WTC11 (cell line): Measurements from ENCODE around the gene FUZ. TPM values are rescaled to one million over a fixed set of nuclear protein-coding genes. Genes with fewer than 3 reads are reported as not detected.

Experiments
- ATAC-seq: fragments of 200-7000 bp; cut with Tn5 transposase; 2 replicates; pipeline ENCODE4 v1.10.0; 2021; ENCODE audit warnings: mild to moderate bottlenecking, moderate library complexity
- CTCF ChIA-PET: fragments of 300-600 bp; sonication (Branson Sonifier 250); formaldehyde crosslinking; loops from one replicate; lab custom pipeline; 2021; ENCODE audit warnings: antibody characterized with exemption; lab: Charles Lee
- POLR2A ChIA-PET: fragments of 350-600 bp; sonication (Branson Sonifier 250); formaldehyde crosslinking; loops from one replicate; lab custom pipeline; 2021; ENCODE audit warnings: antibody characterized with exemption; lab: Charles Lee
- DNase-seq: peaks from one replicate; pipeline ENCODE4 v3.0.0; 2021; ENCODE audit warnings: low spot score
- H3K27ac Mint-ChIP-seq: 2 replicates; pipeline ENCODE4 v1.8.0; 2021; ENCODE audit warnings: mixed read lengths
- H3K27me3 Mint-ChIP-seq: 2 replicates; pipeline ENCODE4 v1.8.0; 2021; ENCODE audit warnings: low read depth, mild to moderate bottlenecking, moderate library complexity, mixed read lengths
- H3K36me3 Mint-ChIP-seq: 2 replicates; pipeline ENCODE4 v1.8.0; 2021; ENCODE audit warnings: mixed read lengths
- H3K4me1 Mint-ChIP-seq: 2 replicates; pipeline ENCODE4 v1.8.0; 2022; ENCODE audit warnings: mixed read lengths
- H3K4me3 Mint-ChIP-seq: 2 replicates; pipeline ENCODE4 v1.8.0; 2021; ENCODE audit warnings: mild to moderate bottlenecking, moderate library complexity, mixed read lengths
- H3K9me3 Mint-ChIP-seq: 2 replicates; pipeline ENCODE4 v1.8.0; 2021; ENCODE audit warnings: mixed read lengths
- ARID4B ChIP-seq: sonication (generic); formaldehyde crosslinking; IDR thresholded peaks from 2 replicates; pipeline ENCODE4 v1.8.0; 2023; ENCODE audit warnings: missing genetic modification reagents, mild to moderate bottlenecking, borderline replicate concordance
- CREB1 ChIP-seq: sonication (generic); formaldehyde crosslinking; IDR thresholded peaks from 2 replicates; pipeline ENCODE4 v1.8.0; 2023; ENCODE audit warnings: mild to moderate bottlenecking, missing genetic modification reagents
- CREM ChIP-seq: sonication (generic); formaldehyde crosslinking; IDR thresholded peaks from 2 replicates; pipeline ENCODE4 v1.8.1; 2022; ENCODE audit warnings: mild to moderate bottlenecking, missing genetic modification reagents, moderate library complexity
- EMX1 ChIP-seq: fragments of 250-450 bp; sonication (Bioruptor Pico); IDR thresholded peaks from 2 replicates; pipeline ENCODE4 v1.8.0; 2021; ENCODE audit warnings: mild to moderate bottlenecking
- ERG ChIP-seq: fragments of 250-450 bp; sonication (Bioruptor Pico); IDR thresholded peaks from 2 replicates; pipeline ENCODE4 v1.8.0; 2021; ENCODE audit warnings: mild to moderate bottlenecking
- FOXP1 ChIP-seq: sonication (generic); formaldehyde crosslinking; IDR thresholded peaks from 2 replicates; pipeline ENCODE4 v1.8.0; 2022; ENCODE audit warnings: missing genetic modification reagents, mild to moderate bottlenecking, moderate library complexity, borderline replicate concordance
- GTF2I ChIP-seq: fragments of 250-450 bp; sonication (Bioruptor Pico); conservative IDR thresholded peaks from 2 replicates; pipeline ENCODE4 v1.4.0; 2021; ENCODE audit warnings: mild to moderate bottlenecking
- NFATC4 ChIP-seq: fragments of 250-450 bp; sonication (Bioruptor Pico); IDR thresholded peaks from 2 replicates; pipeline ENCODE4 v1.9.0; 2021; ENCODE audit warnings: mild to moderate bottlenecking
- NR1H2 ChIP-seq: sonication (generic); formaldehyde crosslinking; IDR thresholded peaks from 2 replicates; pipeline ENCODE4 v1.9.0; 2021; ENCODE audit warnings: mild to moderate bottlenecking, moderate library complexity, missing genetic modification reagents
- OVOL2 ChIP-seq: fragments of 250-450 bp; sonication (Bioruptor Pico); IDR thresholded peaks from 2 replicates; pipeline ENCODE4 v1.9.0; 2021; ENCODE audit warnings: mild to moderate bottlenecking, borderline replicate concordance
- SMAD3 ChIP-seq: sonication (generic); formaldehyde crosslinking; IDR thresholded peaks from 2 replicates; pipeline ENCODE4 v1.8.0; 2022; ENCODE audit warnings: missing genetic modification reagents, mild to moderate bottlenecking, borderline replicate concordance
- SMAD4 ChIP-seq: sonication (generic); formaldehyde crosslinking; IDR thresholded peaks from 2 replicates; pipeline ENCODE4 v1.8.0; 2022; ENCODE audit warnings: mild to moderate bottlenecking, missing genetic modification reagents
- TP53 ChIP-seq: sonication (generic); formaldehyde crosslinking; IDR thresholded peaks from 2 replicates; pipeline ENCODE4 v1.8.1; 2023; ENCODE audit warnings: mild to moderate bottlenecking, missing genetic modification reagents
- ZBTB43 ChIP-seq: sonication (generic); formaldehyde crosslinking; IDR thresholded peaks from 2 replicates; pipeline ENCODE4 v1.8.1; 2023; ENCODE audit warnings: mild to moderate bottlenecking, missing genetic modification reagents
- ZNF232 ChIP-seq: sonication (generic); formaldehyde crosslinking; IDR thresholded peaks from 2 replicates; pipeline ENCODE4 v1.8.0; 2022; ENCODE audit warnings: mild to moderate bottlenecking, missing genetic modification reagents
- total RNA-seq: library from RNA; stranded (reverse); gene quantifications from 3 replicates; pipeline ENCODE4 v1.2.3, GENCODE V29; 2021

FUZ gene
- total RNA-seq, 1 experiment from 2014 or later = 35.1 TPM

- Mint-ChIP-seq H3K9me3 (no peaks in the 10 kb centered on the region), H3K36me3 (peaks cover 20% of the 10 kb centered on the region), H3K4me1 (peaks cover 15% of the 10 kb centered on the region), H3K27me3 (no peaks in the 10 kb centered on the region; the same call in 1 of the 2 replicates), H3K27ac (peak overlapping the region; percentile 19; the same call in 1 of the 2 replicates), H3K4me3 (no peak overlapping the region)
- CTCF ChIA-PET = interaction anchor here (1.0 to 2.1 kb wide), 2 partner anchors 9 to 45 kb away, joined by 5 to 6 read pairs; partner anchors contain the start of gene FUZ
- ATAC-seq (no peak), DNase-seq (no peak)
- POLR2A ChIA-PET = interaction anchor here (0.6 to 2.4 kb wide), 4 partner anchors 7 to 12 kb away, joined by 3 to 7 read pairs (median 4); partner anchors contain the start of gene PNKP
- TF ChIP-seq ERG (no peak), OVOL2 (CRISPR knock-in tag) (no peak), CREM (CRISPR knock-in tag) (0 out of 2 replicates have a peak, but pooled peaks have one; percentile 15)
Observed at GRCh38 chr19:49857838-49858087, 44.7 kb upstream of the FUZ start.

- Mint-ChIP-seq H3K27me3 (peaks cover under 1% of the 10 kb centered on the region; the same call in 1 of the 2 replicates), H3K4me3 (no peak overlapping the region), H3K9me3 (no peaks in the 10 kb centered on the region), H3K27ac (peak overlapping the region; percentile 19; the same call in 1 of the 2 replicates), H3K36me3 (peaks cover 26% of the 10 kb centered on the region), H3K4me1 (peaks cover 20% of the 10 kb centered on the region)
- ChIA-PET POLR2A (interaction anchor here (0.6 to 2.4 kb wide), 4 partner anchors 8 to 12 kb away, joined by 3 to 7 read pairs (median 4); partner anchors contain the start of gene PNKP), CTCF (interaction anchor here (0.5 to 1.0 kb wide), 2 partner anchors 10 to 108 kb away, joined by 3 to 5 read pairs; no protein-coding TSS in a partner anchor)
- ATAC-seq = peak; percentile 6
- TF ChIP-seq CREB1 (CRISPR knock-in tag) (0 out of 2 replicates have a peak, but pooled peaks have one; percentile 17), NFATC4 (CRISPR knock-in tag) (0 out of 2 replicates have a peak, but pooled peaks have one; percentile 23), ZNF232 (CRISPR knock-in tag) (0 out of 2 replicates have a peak, but pooled peaks have one; percentile 36), EMX1 (CRISPR knock-in tag) (peak; percentile 31; the same call in 1 of the 2 replicates), FOXP1 (peak; percentile 71), SMAD3 (peak; percentile 69; the same call in 1 of the 2 replicates), NR1H2 (CRISPR knock-in tag) (no peak), TP53 (CRISPR knock-in tag) (no peak), GTF2I (peak; percentile 87), ZBTB43 (no peak)
- no peak for DNase-seq
Observed at GRCh38 chr19:49857061-49857837, 44.2 kb upstream of the FUZ start.

GRCh38 chr19:49856574-49857021, 43.5 kb upstream of the FUZ start:
- Mint-ChIP-seq H3K27ac (no peak overlapping the region), H3K36me3 (peaks cover 28% of the 10 kb centered on the region), H3K4me1 (peaks cover 23% of the 10 kb centered on the region), H3K9me3 (no peaks in the 10 kb centered on the region), H3K27me3 (peaks cover 3% of the 10 kb centered on the region; the same call in 1 of the 2 replicates), H3K4me3 (no peak overlapping the region)
- ChIA-PET POLR2A (interaction anchor here (1.1 kb wide), 1 partner anchor 9 kb away, joined by 3 read pairs; no protein-coding TSS in a partner anchor), CTCF (no interaction called here)
- TF ChIP-seq ARID4B (CRISPR knock-in tag) (peak; percentile 39; the same call in 1 of the 2 replicates), EMX1 (CRISPR knock-in tag) (no peak), SMAD4 (0 out of 2 replicates have a peak, but pooled peaks have one; percentile 11)
- DNase-seq (no peak), ATAC-seq (no peak)
